Measurements from ENCODE around the gene ADAMTS2.
A peak's percentile ranks its signal among the peaks of the same experiment; 100 is the strongest.

Gene ADAMTS2

DNA sequence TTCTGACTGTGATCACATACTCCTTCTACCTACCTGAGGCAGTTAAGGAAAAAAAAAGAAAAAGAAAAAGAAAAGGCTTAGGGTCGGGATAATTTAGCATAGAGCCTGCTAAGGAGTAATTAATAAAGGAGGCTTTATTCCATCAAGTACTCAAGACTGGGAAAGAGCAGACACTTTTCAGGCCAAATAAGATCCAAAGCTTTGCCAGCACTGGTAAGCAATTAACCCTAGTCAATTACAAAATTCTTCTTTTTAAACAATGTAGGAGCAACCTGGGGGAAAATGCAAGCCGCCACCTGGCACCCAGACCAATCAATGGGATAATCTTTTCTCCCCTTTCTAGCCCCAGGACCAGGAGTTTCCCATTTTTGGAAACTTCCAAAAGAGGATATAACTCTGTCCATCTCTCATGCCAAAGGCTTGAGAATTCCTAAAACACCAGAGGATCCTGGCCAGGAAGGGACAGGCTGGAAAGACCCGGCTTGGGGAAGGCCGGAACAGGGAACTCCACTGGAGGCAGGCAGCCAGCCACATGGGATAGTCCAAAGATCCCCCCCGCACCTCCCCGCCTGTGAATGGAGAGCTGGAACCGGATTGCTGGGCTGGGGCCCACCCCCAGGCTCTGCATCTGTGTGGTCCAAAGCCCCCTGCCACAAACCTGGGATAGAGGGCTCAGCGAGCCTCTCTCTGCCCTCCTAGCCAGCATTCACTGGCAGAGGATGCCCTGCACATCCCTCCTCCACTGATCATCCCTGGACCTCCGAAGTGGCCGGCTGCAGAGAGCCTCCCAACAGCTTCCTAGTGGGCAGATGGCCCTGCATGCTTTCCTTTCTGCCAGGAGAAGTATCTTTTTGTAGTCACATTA is 167.3 kb downstream of the ADAMTS2 start:
- DNase-seq (ENCODE audit: low spot score), result no peak

- no peak for DNase-seq (ENCODE audit: low spot score)
These were observed 168.6 kb downstream of the ADAMTS2 start for GRCh38 chr5:179176571-179177230.

- no peak for DNase-seq (ENCODE audit: low spot score)
These were observed 169.1 kb downstream of the ADAMTS2 start for GRCh38 chr5:179176166-179176565.

DNA sequence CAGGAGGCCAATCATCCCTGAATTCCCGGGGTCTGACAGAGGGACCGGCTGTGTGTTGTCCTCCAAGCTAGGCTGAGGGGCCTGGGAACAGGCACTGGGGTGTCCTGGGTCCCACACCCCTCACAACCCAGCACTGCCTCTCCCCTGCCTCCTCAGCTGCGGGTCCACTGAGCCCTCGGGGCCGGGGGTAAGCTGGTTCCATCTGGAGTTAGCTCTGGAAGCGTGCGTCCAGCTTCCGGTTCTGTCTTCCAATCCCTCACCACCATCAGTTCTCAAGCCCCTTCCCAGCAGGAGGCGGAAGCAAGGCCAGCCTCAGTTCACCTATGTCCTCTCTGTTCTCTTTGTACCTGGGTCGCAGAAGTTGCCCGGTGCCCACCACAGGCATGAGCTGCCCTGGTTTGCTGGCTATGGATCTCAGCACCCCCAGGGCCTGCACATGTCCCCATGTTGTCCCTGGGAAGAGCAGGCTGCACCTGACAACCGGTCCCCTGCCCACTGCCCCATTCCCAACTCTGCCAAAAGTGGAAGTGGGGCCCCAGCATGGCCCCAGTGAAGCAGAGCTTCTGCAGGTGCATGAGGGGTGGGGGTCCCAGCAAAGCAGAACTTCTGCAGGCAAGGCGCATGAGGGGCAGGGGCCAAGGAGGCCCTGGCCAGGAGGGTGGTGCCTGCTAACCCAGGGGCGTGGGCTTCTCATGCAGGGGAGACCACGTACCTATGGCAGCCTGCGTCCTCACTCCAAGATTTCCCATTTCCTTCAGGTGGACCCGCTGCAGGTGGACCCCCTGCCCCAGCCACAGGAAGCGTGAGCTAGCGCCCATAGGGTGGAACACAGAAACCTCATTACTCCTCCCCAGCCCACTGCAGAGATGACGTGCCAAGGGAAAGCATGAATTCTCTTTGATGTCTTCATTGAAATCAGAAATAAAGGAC is 173.2 kb downstream of the ADAMTS2 start:
- DNase-seq (ENCODE audit: low spot score), result no peak

DNA sequence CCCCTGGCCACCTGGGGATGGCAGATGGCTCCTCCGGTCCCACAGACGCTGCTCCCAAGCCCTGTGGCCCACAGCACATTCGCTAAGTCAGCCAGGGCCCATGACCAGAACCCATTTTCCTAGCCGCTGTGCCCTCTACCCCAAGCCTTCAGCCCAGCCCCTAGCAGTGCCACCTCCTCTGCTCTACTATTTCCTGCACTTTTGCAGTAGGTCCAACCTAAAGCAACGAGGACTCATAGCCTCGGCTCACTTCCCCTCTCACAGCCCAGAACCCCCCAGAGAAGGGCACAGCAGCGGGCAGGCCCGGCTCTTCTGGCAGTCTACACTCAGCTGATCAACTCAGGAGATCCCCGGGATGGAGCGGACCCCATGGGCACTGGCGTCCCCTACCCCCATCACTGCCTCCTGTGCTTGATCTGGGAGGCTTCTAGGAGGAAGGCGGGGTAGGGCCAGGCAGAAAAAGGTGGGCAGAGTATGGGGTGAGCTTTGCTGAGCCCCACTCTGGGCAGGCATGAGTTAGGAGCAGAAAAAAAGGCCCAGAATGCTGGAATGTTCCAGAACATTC is 173.9 kb downstream of the ADAMTS2 start:
- no peak for DNase-seq (ENCODE audit: low spot score)

- no peak for DNase-seq (ENCODE audit: low spot score)
These were observed 174.7 kb downstream of the ADAMTS2 start for GRCh38 chr5:179170606-179171005.

GRCh38 chr5:179169836-179170235 is 175.4 kb downstream of the ADAMTS2 start:
- no peak for DNase-seq (ENCODE audit: low spot score)

DNA sequence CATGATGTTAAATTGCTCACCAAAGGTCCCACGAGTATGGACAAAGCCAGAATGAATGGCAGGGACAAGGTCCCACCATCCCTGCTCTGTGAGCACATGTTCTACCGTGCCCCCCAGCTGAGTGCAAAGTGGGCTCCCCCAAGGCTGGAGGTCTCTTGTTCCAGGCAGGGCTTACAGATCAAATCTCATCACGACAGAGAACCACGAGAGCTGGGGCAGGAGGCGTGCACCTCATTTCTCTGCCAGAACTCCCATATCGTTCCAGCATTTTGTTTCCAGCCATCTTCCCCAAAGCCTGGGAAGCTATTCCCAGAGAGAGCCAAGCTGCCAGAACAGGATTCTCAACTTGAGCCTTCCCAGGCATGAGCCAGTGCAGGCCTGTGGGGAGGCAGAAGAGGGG is 176.6 kb downstream of the ADAMTS2 start:
- DNase-seq (ENCODE audit: low spot score), result no peak

GRCh38 chr5:179167871-179168451 is 177.3 kb downstream of the ADAMTS2 start:
- DNase-seq (ENCODE audit: low spot score), result no peak

- peak; percentile 96 for DNase-seq (ENCODE audit: low spot score)
These were observed 178.1 kb downstream of the ADAMTS2 start for GRCh38 chr5:179166886-179167841.

DNA sequence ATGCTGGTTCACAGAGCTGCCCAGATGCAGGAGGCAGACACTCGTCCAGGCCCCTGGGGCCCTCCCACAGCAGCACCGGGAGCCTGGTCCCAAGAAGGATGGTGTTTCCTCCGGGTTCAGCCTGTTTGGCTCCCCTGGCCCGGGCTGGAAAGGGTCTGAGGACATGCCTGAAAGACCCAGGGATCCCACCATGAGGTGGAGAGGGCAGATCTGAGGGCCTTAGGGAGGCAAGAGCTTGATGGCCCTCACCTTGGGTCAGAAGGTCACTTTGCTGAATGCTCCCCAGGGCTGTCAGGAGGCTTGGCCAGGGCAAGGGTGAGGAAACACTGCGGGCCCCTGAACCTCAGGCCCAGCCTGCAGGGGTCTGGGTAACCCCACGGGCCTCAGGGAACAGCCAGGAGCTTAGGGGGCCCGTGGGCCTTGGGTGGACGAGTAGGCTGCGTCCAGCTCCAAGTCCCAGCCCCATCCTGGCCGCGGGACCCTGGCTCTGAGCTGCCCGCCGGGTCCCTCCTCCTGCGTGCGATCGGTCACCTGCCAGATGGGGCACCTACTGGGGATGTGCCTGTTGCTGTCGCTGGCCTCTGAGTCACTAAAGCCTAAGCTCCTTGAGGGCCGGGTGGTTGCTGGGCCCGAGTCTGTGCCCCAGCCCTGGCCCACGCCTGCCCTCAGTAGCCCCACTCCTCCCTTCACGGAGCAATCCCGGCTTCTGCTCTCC is 178.9 kb downstream of the ADAMTS2 start:
- no peak for DNase-seq (ENCODE audit: low spot score)

GRCh38 chr5:179165421-179166170 is 179.7 kb downstream of the ADAMTS2 start:
- DNase-seq (ENCODE audit: low spot score), result no peak

- no peak for DNase-seq (ENCODE audit: low spot score)
These were observed 180.6 kb downstream of the ADAMTS2 start for GRCh38 chr5:179164331-179165311.

GRCh38 chr5:179163236-179164155 is 181.8 kb downstream of the ADAMTS2 start:
- no peak for DNase-seq (ENCODE audit: low spot score)

- no peak for DNase-seq (ENCODE audit: low spot score)
These were observed 182.7 kb downstream of the ADAMTS2 start for GRCh38 chr5:179162351-179163235.

DNA sequence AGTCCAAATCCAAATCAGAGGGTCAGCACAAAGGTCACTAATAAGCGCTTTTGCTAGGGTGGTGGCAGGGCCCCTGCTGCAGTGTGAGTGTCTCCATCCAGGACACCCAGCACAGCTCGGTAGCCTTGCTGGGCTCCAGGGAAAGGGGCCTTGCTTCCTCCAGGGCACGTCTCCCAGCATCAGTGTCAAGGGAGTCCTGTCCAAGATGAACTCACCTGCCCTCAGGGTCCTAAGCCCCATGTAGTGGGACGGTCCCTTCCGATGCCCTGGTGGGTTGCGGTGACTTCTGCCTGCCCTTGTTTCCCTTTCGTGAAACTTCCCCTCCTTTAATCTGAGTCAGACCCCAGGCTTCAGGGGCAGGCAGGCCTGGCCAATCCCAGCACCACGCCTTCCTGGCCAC is 183.4 kb downstream of the ADAMTS2 start:
- DNase-seq (ENCODE audit: low spot score), result no peak

Data from D341Med (cell line).